IPS-18c (cell line): ENCODE measurements around the gene DNAJC3.
"Not testable (repeated sequence)": the region's sequence is repeated elsewhere in the genome, so short reads cannot be mapped to it uniquely, and the experiment has no call there.

ENCODE experiments used
- H3K4me3 ChIP-seq: 2 replicates; pipeline ENCODE4 v1.7.0; 2013; ENCODE audit warnings: low read depth, mild to moderate bottlenecking, low read length, moderate library complexity; ENCODE audit not compliant: insufficient read depth
- H3K9me3 ChIP-seq: one replicate; pipeline ENCODE4 v1.6.1; 2013; ENCODE audit warnings: mild to moderate bottlenecking, low read length, moderate library complexity; ENCODE audit not compliant: control insufficient read depth, insufficient read depth

The DNAJC3 gene

GRCh38 chr13:95787356-95788099 is 110.6 kb downstream of the DNAJC3 start:
- no peak overlapping the region for H3K4me3 ChIP-seq
- no peaks in the 10 kb centered on the region for H3K9me3 ChIP-seq

GRCh38 chr13:95788100-95788463 is 111.1 kb downstream of the DNAJC3 start:
- no peak overlapping the region for H3K4me3 ChIP-seq
- H3K9me3 ChIP-seq, result no peaks in the 10 kb centered on the region

- not testable (repeated sequence) for H3K9me3 ChIP-seq, H3K4me3 ChIP-seq
These were observed 112.4 kb downstream of the DNAJC3 start for GRCh38 chr13:95789315-95789714.

- H3K4me3 ChIP-seq, result no peak overlapping the region
- H3K9me3 ChIP-seq, result no peaks in the 10 kb centered on the region
These were observed 114.3 kb downstream of the DNAJC3 start for GRCh38 chr13:95791084-95791722.

GRCh38 chr13:95793018-95793555 is 116.1 kb downstream of the DNAJC3 start:
- Histone ChIP-seq H3K9me3 (no peaks in the 10 kb centered on the region), H3K4me3 (no peak overlapping the region)

- no peaks in the 10 kb centered on the region for H3K9me3 ChIP-seq
- H3K4me3 ChIP-seq, result no peak overlapping the region
These were observed 116.8 kb downstream of the DNAJC3 start for GRCh38 chr13:95793781-95794180.

GRCh38 chr13:95797016-95797415 is 120.1 kb downstream of the DNAJC3 start:
- Histone ChIP-seq H3K9me3 (no peaks in the 10 kb centered on the region), H3K4me3 (no peak overlapping the region)

- H3K4me3 ChIP-seq, result no peak overlapping the region
These were observed 123.5 kb downstream of the DNAJC3 start for GRCh38 chr13:95800436-95800835.

GRCh38 chr13:95801825-95802224 is 124.9 kb downstream of the DNAJC3 start:
- Histone ChIP-seq H3K4me3 (no peak overlapping the region), H3K9me3 (no peaks in the 10 kb centered on the region)

More at GRCh38 chr13:95800436-95800835, 123.5 kb downstream of the DNAJC3 start:
- no peaks in the 10 kb centered on the region for H3K9me3 ChIP-seq

GRCh38 chr13:95805921-95806320 is 129.0 kb downstream of the DNAJC3 start:
- Histone ChIP-seq H3K4me3 (no peak overlapping the region), H3K9me3 (no peaks in the 10 kb centered on the region)

- no peak overlapping the region for H3K4me3 ChIP-seq
- no peaks in the 10 kb centered on the region for H3K9me3 ChIP-seq
These were observed 132.5 kb downstream of the DNAJC3 start for GRCh38 chr13:95809429-95809828.

GRCh38 chr13:95813139-95813538 is 136.2 kb downstream of the DNAJC3 start:
- H3K4me3 ChIP-seq, result no peak overlapping the region
- no peaks in the 10 kb centered on the region for H3K9me3 ChIP-seq

GRCh38 chr13:95814495-95814894 is 137.6 kb downstream of the DNAJC3 start:
- Histone ChIP-seq H3K4me3 (no peak overlapping the region), H3K9me3 (no peaks in the 10 kb centered on the region)

- Histone ChIP-seq H3K9me3 (no peaks in the 10 kb centered on the region), H3K4me3 (no peak overlapping the region)
These were observed 145.4 kb downstream of the DNAJC3 start for GRCh38 chr13:95822303-95822702.

GRCh38 chr13:95833126-95833525 is 156.2 kb downstream of the DNAJC3 start:
- Histone ChIP-seq H3K9me3 (no peaks in the 10 kb centered on the region), H3K4me3 (no peak overlapping the region)

- no peaks in the 10 kb centered on the region for H3K9me3 ChIP-seq
- no peak overlapping the region for H3K4me3 ChIP-seq
These were observed 156.8 kb downstream of the DNAJC3 start for GRCh38 chr13:95833719-95834118.

GRCh38 chr13:95834134-95834765 is 157.3 kb downstream of the DNAJC3 start:
- Histone ChIP-seq H3K9me3 (no peaks in the 10 kb centered on the region), H3K4me3 (no peak overlapping the region)

GRCh38 chr13:95841894-95842293 is 165.0 kb downstream of the DNAJC3 start:
- peaks cover 2% of the 10 kb centered on the region for H3K9me3 ChIP-seq
- H3K4me3 ChIP-seq, result no peak overlapping the region
